Measurements from ENCODE around the gene FCRL6. TPM values are rescaled to one million over a fixed set of nuclear protein-coding genes. Genes with fewer than 3 reads are reported as not detected.
A peak's percentile ranks its signal among the peaks of the same experiment; 100 is the strongest.

The FCRL6 gene
- total RNA-seq, 2 donors from 2014 or later, result not detected

GRCh38 chr1:159791461-159791860 is 10.7 kb upstream of the FCRL6 start:
- 18% methylated on average over 3 of the region's 3 CpGs for WGBS
- H3K9me3 ChIP-seq, result no peaks in the 10 kb centered on the region
- H3K36me3 ChIP-seq, result no peaks in the 10 kb centered on the region
- TF ChIP-seq CTCF (IDR thresholded peaks at IDR 0.05), result no peak
- TF ChIP-seq POLR2AphosphoS5 (IDR thresholded peaks at IDR 0.05), result no peak
- TF ChIP-seq POLR2A (IDR thresholded peaks at IDR 0.05), result no peak
- H3K27me3 ChIP-seq (replicated peaks; ENCODE audit: insufficient read depth), result no peaks in the 10 kb centered on the region
- no peak for DNase-seq (ENCODE audit: low spot score)
- no peaks in the 10 kb centered on the region for H3K4me1 ChIP-seq (replicated peaks)
- H3K27ac ChIP-seq, result no peak overlapping the region
- intact Hi-C loops (cut with DNase I), result no loop called here
- H3K4me3 ChIP-seq, result no peak overlapping the region

- H3K36me3 ChIP-seq, result no peaks in the 10 kb centered on the region
- no peaks in the 10 kb centered on the region for H3K27me3 ChIP-seq (replicated peaks; ENCODE audit: insufficient read depth)
- no peaks in the 10 kb centered on the region for H3K4me1 ChIP-seq (replicated peaks)
- no peaks in the 10 kb centered on the region for H3K9me3 ChIP-seq
- WGBS, result 37% methylated on average over 5 of the region's 5 CpGs
- no peak overlapping the region for H3K27ac ChIP-seq
- no peak for TF ChIP-seq POLR2AphosphoS5 (IDR thresholded peaks at IDR 0.05)
- TF ChIP-seq CTCF (IDR thresholded peaks at IDR 0.05), result no peak
- intact Hi-C loops (cut with DNase I), result no loop called here
- DNase-seq (ENCODE audit: low spot score), result no peak
- H3K4me3 ChIP-seq, result no peak overlapping the region
Observed at GRCh38 chr1:159795534-159795933, 6.6 kb upstream of the FCRL6 start.

- H3K27ac ChIP-seq, result no peak overlapping the region
Observed at GRCh38 chr1:159798893-159799292, 3.3 kb upstream of the FCRL6 start.

GRCh38 chr1:159799446-159799985 is 2.6 kb upstream of the FCRL6 start:
- H3K27ac ChIP-seq, result no peak overlapping the region
- DNase-seq (ENCODE audit: low spot score), result no peak
- H3K36me3 ChIP-seq, result no peaks in the 10 kb centered on the region
- intact Hi-C loops (cut with DNase I), result loop anchor here (1.0 kb wide), 1 partner anchor 92 kb away; no protein-coding TSS in a partner anchor
- no peaks in the 10 kb centered on the region for H3K27me3 ChIP-seq (replicated peaks; ENCODE audit: insufficient read depth)
- no peaks in the 10 kb centered on the region for H3K4me1 ChIP-seq (replicated peaks)
- 81% methylated on average over 4 of the region's 4 CpGs for WGBS
- no peak for TF ChIP-seq POLR2A (IDR thresholded peaks at IDR 0.05)
- no peak for TF ChIP-seq POLR2AphosphoS5 (IDR thresholded peaks at IDR 0.05)
- no peak for TF ChIP-seq CTCF (IDR thresholded peaks at IDR 0.05)
- no peaks in the 10 kb centered on the region for H3K9me3 ChIP-seq
- H3K4me3 ChIP-seq, result no peak overlapping the region

More at GRCh38 chr1:159798893-159799292, 3.3 kb upstream of the FCRL6 start:
- peak; percentile 39 for TF ChIP-seq POLR2AphosphoS5 (IDR thresholded peaks at IDR 0.05)
- peak; percentile 29 to 79 (median 70) for TF ChIP-seq CTCF (IDR thresholded peaks at IDR 0.05)
- TF ChIP-seq POLR2A (IDR thresholded peaks at IDR 0.05), result no peak
- 5% methylated on average over 2 of the region's 2 CpGs for WGBS
- Histone ChIP-seq H3K4me3 (no peak overlapping the region), H3K4me1 (replicated peaks) (no peaks in the 10 kb centered on the region), H3K36me3 (no peaks in the 10 kb centered on the region), H3K27me3 (replicated peaks; ENCODE audit: insufficient read depth) (no peaks in the 10 kb centered on the region), H3K9me3 (no peaks in the 10 kb centered on the region)
- DNase-seq (ENCODE audit: low spot score), result peak; percentile 60
- intact Hi-C loops (cut with DNase I), result loop anchor here (1.0 kb wide), 1 partner anchor 92 kb away; no protein-coding TSS in a partner anchor

GRCh38 chr1:159800177-159800930 is 1.8 kb upstream of the FCRL6 start:
- H3K27me3 ChIP-seq (replicated peaks; ENCODE audit: insufficient read depth), result no peaks in the 10 kb centered on the region
- DNase-seq (ENCODE audit: low spot score), result no peak

More at GRCh38 chr1:159800177-159800930, 1.8 kb upstream of the FCRL6 start:
- no peaks in the 10 kb centered on the region for H3K36me3 ChIP-seq
- intact Hi-C loops (cut with DNase I), result no loop called here
- H3K9me3 ChIP-seq, result no peaks in the 10 kb centered on the region
- H3K27ac ChIP-seq, result no peak overlapping the region
- WGBS, result 77% methylated on average over 8 of the region's 8 CpGs
- no peaks in the 10 kb centered on the region for H3K4me1 ChIP-seq (replicated peaks)
- no peak overlapping the region for H3K4me3 ChIP-seq
- TF ChIP-seq CTCF (IDR thresholded peaks at IDR 0.05), result no peak
- no peak for TF ChIP-seq POLR2A (IDR thresholded peaks at IDR 0.05)
- TF ChIP-seq POLR2AphosphoS5 (IDR thresholded peaks at IDR 0.05), result no peak
